ENCODE results near the gene MERTK. TPM values are rescaled to one million over a fixed set of nuclear protein-coding genes. Genes with fewer than 3 reads are reported as not detected.

Gene MERTK
- total and polyA plus RNA-seq, 2 experiments from 2014 or later = under 0.01 TPM; not detected in 1

- H3K27ac ChIP-seq = no peak overlapping the region
- no peaks in the 10 kb centered on the region for H3K79me2 ChIP-seq (ENCODE audit: insufficient read depth)
- H3K9me3 ChIP-seq (ENCODE audit: low read depth) = no peaks in the 10 kb centered on the region
- no peaks in the 10 kb centered on the region for H4K20me1 ChIP-seq (ENCODE audit: insufficient read depth)
- TF ChIP-seq EZH2phosphoT487 (IDR thresholded peaks at IDR 0.05; ENCODE audit: insufficient read depth, low read depth) = no peak
- TF ChIP-seq EZH2 (IDR thresholded peaks at IDR 0.05; ENCODE audit: insufficient read depth, poor library complexity, severe bottlenecking) = no peak
- WGBS, 2 experiments (ENCODE audit: low coverage in 1 of 2, low lambda C conversion rate in 2 of 2, missing lambda C conversion rate in 2 of 2) = 46 to 50% methylated on average over 2 of the region's 2 CpGs
- in situ Hi-C loops (cut with MboI) = no loop called here
- H3K4me3 ChIP-seq = no peak overlapping the region
- no peak overlapping the region for H3K9ac ChIP-seq
- no peaks in the 10 kb centered on the region for H3F3A ChIP-seq (ENCODE audit: insufficient read depth)
- peaks cover 31% of the 10 kb centered on the region for H3K27me3 ChIP-seq (replicated peaks; ENCODE audit: insufficient read depth)
- no peaks in the 10 kb centered on the region for H3K9me2 ChIP-seq (ENCODE audit: insufficient read depth)
- H3K36me3 ChIP-seq (ENCODE audit: low read depth) = no peaks in the 10 kb centered on the region
- no peak for DNase-seq
- H2AFZ ChIP-seq = no peak overlapping the region
- no peaks in the 10 kb centered on the region for H3K4me1 ChIP-seq (ENCODE audit: insufficient read depth)
- no peak overlapping the region for H3K4me2 ChIP-seq (ENCODE audit: unreplicated experiment)
Measured at GRCh38 chr2:111912547-111912946, 14.1 kb downstream of the MERTK start.

- Histone ChIP-seq H2AFZ (no peak overlapping the region), H3K27ac (no peak overlapping the region), H3K4me3 (no peak overlapping the region), H3K4me2 (ENCODE audit: unreplicated experiment) (no peak overlapping the region), H3K79me2 (ENCODE audit: insufficient read depth) (no peaks in the 10 kb centered on the region), H4K20me1 (ENCODE audit: insufficient read depth) (no peaks in the 10 kb centered on the region), H3K9ac (no peak overlapping the region), H3K9me3 (ENCODE audit: low read depth) (no peaks in the 10 kb centered on the region), H3K9me2 (ENCODE audit: insufficient read depth) (no peaks in the 10 kb centered on the region), H3F3A (ENCODE audit: insufficient read depth) (no peaks in the 10 kb centered on the region), H3K4me1 (ENCODE audit: insufficient read depth) (no peaks in the 10 kb centered on the region), H3K27me3 (replicated peaks; ENCODE audit: insufficient read depth) (peaks cover 20% of the 10 kb centered on the region; the same call in 1 of the 2 replicates), H3K36me3 (ENCODE audit: low read depth) (no peaks in the 10 kb centered on the region)
- TF ChIP-seq EZH2phosphoT487 (IDR thresholded peaks at IDR 0.05; ENCODE audit: insufficient read depth, low read depth) = no peak
- TF ChIP-seq EZH2 (IDR thresholded peaks at IDR 0.05; ENCODE audit: insufficient read depth, poor library complexity, severe bottlenecking) = no peak
- no peak for DNase-seq
- 52 to 53% methylated on average over 3 of the region's 3 CpGs for WGBS, 2 experiments (ENCODE audit: low coverage in 1 of 2, low lambda C conversion rate in 2 of 2, missing lambda C conversion rate in 2 of 2)
- in situ Hi-C loops (cut with MboI) = no loop called here
Measured at GRCh38 chr2:111917106-111917505, 18.7 kb downstream of the MERTK start.

- peak; percentile 75 for DNase-seq
- Histone ChIP-seq H3K9me3 (ENCODE audit: low read depth) (no peaks in the 10 kb centered on the region), H3K9me2 (ENCODE audit: insufficient read depth) (no peaks in the 10 kb centered on the region), H3K4me1 (ENCODE audit: insufficient read depth) (no peaks in the 10 kb centered on the region), H3K4me2 (ENCODE audit: unreplicated experiment) (no peak overlapping the region), H2AFZ (no peak overlapping the region), H3K4me3 (no peak overlapping the region), H3K27ac (no peak overlapping the region), H3K27me3 (replicated peaks; ENCODE audit: insufficient read depth) (peaks cover 9% of the 10 kb centered on the region; the same call in 1 of the 2 replicates), H4K20me1 (ENCODE audit: insufficient read depth) (no peaks in the 10 kb centered on the region), H3K9ac (no peak overlapping the region), H3K79me2 (ENCODE audit: insufficient read depth) (no peaks in the 10 kb centered on the region), H3F3A (ENCODE audit: insufficient read depth) (no peaks in the 10 kb centered on the region), H3K36me3 (ENCODE audit: low read depth) (no peaks in the 10 kb centered on the region)
- in situ Hi-C loops (cut with MboI) = no loop called here
- TF ChIP-seq EZH2 (IDR thresholded peaks at IDR 0.05; ENCODE audit: insufficient read depth, poor library complexity, severe bottlenecking) = no peak
- WGBS, 2 experiments (ENCODE audit: low coverage in 1 of 2, low lambda C conversion rate in 2 of 2, missing lambda C conversion rate in 2 of 2) = 33 to 38% methylated on average over 1 of the region's 1 CpG
Measured at GRCh38 chr2:111918383-111918806, 20.0 kb downstream of the MERTK start.

GRCh38 chr2:111919365-111919764 is 21.0 kb downstream of the MERTK start:
- no peaks in the 10 kb centered on the region for H4K20me1 ChIP-seq (ENCODE audit: insufficient read depth)
- peaks cover 5% of the 10 kb centered on the region; the same call in 1 of the 2 replicates for H3K27me3 ChIP-seq (replicated peaks; ENCODE audit: insufficient read depth)
- H3K4me3 ChIP-seq = no peak overlapping the region
- WGBS, 2 experiments (ENCODE audit: low coverage in 1 of 2, low lambda C conversion rate in 2 of 2, missing lambda C conversion rate in 2 of 2) = 38 to 43% methylated on average over 2 of the region's 2 CpGs
- no peaks in the 10 kb centered on the region for H3K9me3 ChIP-seq (ENCODE audit: low read depth)
- in situ Hi-C loops (cut with MboI) = no loop called here
- no peak overlapping the region for H3K27ac ChIP-seq
- H2AFZ ChIP-seq = no peak overlapping the region
- peak; percentile 21 for DNase-seq
- no peaks in the 10 kb centered on the region for H3K9me2 ChIP-seq (ENCODE audit: insufficient read depth)
- no peaks in the 10 kb centered on the region for H3K36me3 ChIP-seq (ENCODE audit: low read depth)
- TF ChIP-seq EZH2 (IDR thresholded peaks at IDR 0.05; ENCODE audit: insufficient read depth, poor library complexity, severe bottlenecking) (no peak), EZH2phosphoT487 (IDR thresholded peaks at IDR 0.05; ENCODE audit: insufficient read depth, low read depth) (no peak)
- no peaks in the 10 kb centered on the region for H3F3A ChIP-seq (ENCODE audit: insufficient read depth)
- no peaks in the 10 kb centered on the region for H3K79me2 ChIP-seq (ENCODE audit: insufficient read depth)
- H3K4me2 ChIP-seq (ENCODE audit: unreplicated experiment) = no peak overlapping the region
- no peak overlapping the region for H3K9ac ChIP-seq
- H3K4me1 ChIP-seq (ENCODE audit: insufficient read depth) = no peaks in the 10 kb centered on the region

All from GM23248 (cell line).